B cell (primary cell): ENCODE measurements around the gene KATNAL1.

Experiments used
- EZH2 ChIP-seq: IDR thresholded peaks from 2 replicates; pipeline ENCODE4 v1.6.1; 2012; ENCODE audit warnings: borderline replicate concordance, low read depth, mild to moderate bottlenecking, moderate library complexity, low read length; ENCODE audit not compliant: insufficient read depth, poor library complexity, severe bottlenecking
- TF ChIP-seq, protein P1 (sequence below): fragments of 200-600 bp; IDR thresholded peaks from one replicate; pipeline ENCODE4 v1.8.0; 2022; ENCODE audit warnings: antibody characterized with exemption, mild to moderate bottlenecking

- TF ChIP-seq, protein P1, sequence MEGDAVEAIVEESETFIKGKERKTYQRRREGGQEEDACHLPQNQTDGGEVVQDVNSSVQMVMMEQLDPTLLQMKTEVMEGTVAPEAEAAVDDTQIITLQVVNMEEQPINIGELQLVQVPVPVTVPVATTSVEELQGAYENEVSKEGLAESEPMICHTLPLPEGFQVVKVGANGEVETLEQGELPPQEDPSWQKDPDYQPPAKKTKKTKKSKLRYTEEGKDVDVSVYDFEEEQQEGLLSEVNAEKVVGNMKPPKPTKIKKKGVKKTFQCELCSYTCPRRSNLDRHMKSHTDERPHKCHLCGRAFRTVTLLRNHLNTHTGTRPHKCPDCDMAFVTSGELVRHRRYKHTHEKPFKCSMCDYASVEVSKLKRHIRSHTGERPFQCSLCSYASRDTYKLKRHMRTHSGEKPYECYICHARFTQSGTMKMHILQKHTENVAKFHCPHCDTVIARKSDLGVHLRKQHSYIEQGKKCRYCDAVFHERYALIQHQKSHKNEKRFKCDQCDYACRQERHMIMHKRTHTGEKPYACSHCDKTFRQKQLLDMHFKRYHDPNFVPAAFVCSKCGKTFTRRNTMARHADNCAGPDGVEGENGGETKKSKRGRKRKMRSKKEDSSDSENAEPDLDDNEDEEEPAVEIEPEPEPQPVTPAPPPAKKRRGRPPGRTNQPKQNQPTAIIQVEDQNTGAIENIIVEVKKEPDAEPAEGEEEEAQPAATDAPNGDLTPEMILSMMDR = no peak
- no peak for TF ChIP-seq EZH2
Measured at GRCh38 chr13:30319655-30320054, 12.3 kb upstream of the KATNAL1 start.
